GM10248 (cell line): ENCODE measurements around the gene KCTD2.
"Not testable (repeated sequence)": the region's sequence is repeated elsewhere in the genome, so short reads cannot be mapped to it uniquely, and the experiment has no call there.

Experiments
- CTCF ChIA-PET: fragments of 300-600 bp; sonication (Branson Sonifier 250); formaldehyde crosslinking; extraction: SDS; loops from one replicate; lab custom pipeline; 2021; ENCODE audit warnings: antibody characterized with exemption; lab: Yijun Ruan, JAX
- POLR2A ChIA-PET: fragments of 350-650 bp; sonication (Branson Sonifier 250); formaldehyde crosslinking; extraction: SDS; loops from one replicate; lab custom pipeline; 2020; ENCODE audit warnings: antibody characterized with exemption; lab: Yijun Ruan, JAX
- DNase-seq: peaks from one replicate; pipeline ENCODE4 v3.0.0; 2012; ENCODE audit errors: extremely low spot score
- CTCF ChIP-seq: IDR thresholded peaks from 2 replicates; pipeline ENCODE4 v1.5.1; 2012; ENCODE audit warnings: mild to moderate bottlenecking, low read depth; ENCODE audit errors: extremely low read depth, missing control alignments, control extremely low read depth

Gene KCTD2

DNA sequence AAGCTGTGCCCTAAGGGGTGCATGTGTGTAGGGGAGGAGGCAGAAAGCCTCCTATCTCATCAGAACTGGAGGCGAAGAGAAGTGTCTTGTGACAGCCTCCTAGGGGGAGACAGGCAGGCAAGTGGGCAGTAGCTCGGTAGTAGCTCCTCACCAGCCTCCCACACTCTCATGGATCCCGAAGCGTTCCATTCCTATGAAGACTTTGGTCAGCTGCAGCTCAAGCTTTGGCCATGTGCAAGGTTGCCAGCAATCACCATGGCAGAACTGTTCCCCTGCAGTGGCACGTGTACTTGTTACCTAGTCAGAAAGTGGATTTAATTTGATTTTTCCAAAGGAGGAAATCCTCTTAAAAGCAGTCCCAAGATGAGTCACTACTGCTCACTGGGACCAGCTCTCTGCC, 27.9 kb upstream of the KCTD2 start:
- TF ChIP-seq CTCF: no peak
- POLR2A ChIA-PET: interaction anchor here (0.7 to 1.2 kb wide), 2 partner anchors 13 to 146 kb away, joined by 3 to 5 read pairs; no protein-coding TSS in a partner anchor
- CTCF ChIA-PET: interaction anchor here (1.1 to 2.2 kb wide), 4 partner anchors 12 to 95 kb away, joined by 3 to 7 read pairs (median 5); no protein-coding TSS in a partner anchor

DNA sequence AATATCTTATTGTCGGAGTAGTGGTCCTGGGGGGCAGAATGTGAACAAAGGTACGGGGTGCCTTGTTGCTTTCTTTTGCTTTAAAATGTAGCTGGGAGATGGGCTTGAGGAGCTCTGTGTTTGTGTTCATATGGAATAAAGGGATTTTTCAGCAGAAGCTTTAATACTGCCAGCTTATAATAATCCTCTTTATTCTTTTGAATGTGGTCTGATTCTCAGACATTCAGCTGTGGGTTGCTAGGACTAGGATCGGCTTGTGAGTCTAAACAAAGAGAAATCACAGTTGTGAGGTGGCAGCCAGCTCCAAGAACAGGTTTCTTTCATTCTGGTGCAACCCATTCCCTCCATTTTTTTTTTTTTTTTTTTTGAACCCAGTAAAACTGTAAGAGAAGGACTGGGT, 27.3 kb upstream of the KCTD2 start:
- no peak for DNase-seq
- ChIA-PET CTCF (interaction anchor here (1.1 to 2.2 kb wide), 4 partner anchors 12 to 94 kb away, joined by 3 to 7 read pairs (median 5); no protein-coding TSS in a partner anchor), POLR2A (interaction anchor here (0.7 to 1.2 kb wide), 2 partner anchors 12 to 146 kb away, joined by 3 to 5 read pairs; no protein-coding TSS in a partner anchor)
- TF ChIP-seq CTCF: no peak

More for the DNA sequence above, 27.9 kb upstream of the KCTD2 start:
- no peak for DNase-seq

DNA sequence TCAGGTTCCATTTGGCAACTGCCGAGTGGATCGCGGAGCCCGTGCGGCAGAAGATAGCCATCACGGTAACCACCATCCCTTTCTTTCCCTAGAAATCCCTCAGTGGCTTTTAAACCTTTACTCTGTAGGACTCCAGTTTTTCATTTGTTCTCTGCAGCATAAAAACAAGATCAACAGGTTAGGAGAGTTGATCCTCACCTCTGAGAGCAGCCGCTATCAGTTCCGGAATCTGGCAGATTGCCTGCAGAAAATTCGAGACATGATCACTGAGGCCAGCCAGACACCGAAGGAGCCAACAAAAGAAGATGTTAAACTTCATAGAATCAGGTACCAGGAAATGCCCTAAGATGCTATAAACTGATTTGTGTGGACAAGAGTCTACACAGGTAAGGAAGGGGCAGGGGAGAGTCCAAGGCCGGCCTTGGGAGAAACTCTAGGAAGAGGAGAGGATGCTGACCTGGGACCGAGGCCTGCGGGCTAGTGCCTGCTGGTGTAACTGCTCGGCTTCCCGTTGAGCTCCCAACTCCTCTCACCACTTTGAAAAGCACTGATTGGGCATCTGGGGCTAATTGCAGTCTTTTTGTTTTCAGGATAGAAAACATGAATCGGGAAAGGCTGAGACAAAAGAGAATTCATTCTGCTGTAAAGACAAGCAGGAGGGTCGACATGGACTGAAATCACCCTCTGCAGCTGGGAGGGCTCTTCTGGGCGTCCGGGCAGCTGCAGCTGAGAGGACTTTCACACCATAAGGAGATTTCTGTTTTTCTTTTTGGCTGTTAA, 26.5 kb upstream of the KCTD2 start:
- no peak for DNase-seq
- POLR2A ChIA-PET: no interaction called here

GRCh38 chr17:75024686-75025397, 22.2 kb upstream of the KCTD2 start:
- CTCF ChIA-PET: interaction anchor here (0.8 to 2.9 kb wide), 5 partner anchors 13 to 177 kb away, joined by 3 to 18 read pairs (median 4); partner anchors contain the start of genes MRPL58 and NT5C
- no peak for TF ChIP-seq CTCF
- DNase-seq: no peak
- POLR2A ChIA-PET: no interaction called here

More for the DNA sequence above, 26.5 kb upstream of the KCTD2 start:
- no peak for TF ChIP-seq CTCF
- CTCF ChIA-PET: interaction anchor here (1.5 to 2.0 kb wide), 2 partner anchors 11 to 14 kb away, joined by 5 to 7 read pairs; no protein-coding TSS in a partner anchor

DNA sequence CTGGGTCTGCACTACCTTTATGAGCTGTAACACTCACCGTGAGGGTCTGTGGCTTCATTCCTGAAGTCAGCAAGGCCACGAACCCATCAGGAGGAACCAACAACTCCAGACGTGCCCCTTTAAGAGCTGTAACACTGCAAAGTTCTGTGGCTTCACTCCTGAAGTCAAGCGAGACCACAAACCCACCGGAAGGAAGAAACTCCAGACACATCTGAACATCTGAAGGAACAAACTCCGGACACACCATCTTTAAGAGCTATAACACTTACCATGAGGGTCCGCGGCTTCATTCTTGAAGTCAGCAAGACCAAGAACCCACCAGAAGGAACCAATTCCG, 21.7 kb upstream of the KCTD2 start:
- DNase-seq, POLR2A ChIA-PET: not testable (repeated sequence)
- CTCF ChIA-PET: interaction anchor here (0.8 to 2.9 kb wide), 4 partner anchors 13 to 176 kb away, joined by 3 to 18 read pairs (median 6); partner anchors contain the start of gene MRPL58

GRCh38 chr17:75026650-75027049, 20.4 kb upstream of the KCTD2 start:
- DNase-seq, CTCF ChIA-PET, POLR2A ChIA-PET: not testable (repeated sequence)

DNA sequence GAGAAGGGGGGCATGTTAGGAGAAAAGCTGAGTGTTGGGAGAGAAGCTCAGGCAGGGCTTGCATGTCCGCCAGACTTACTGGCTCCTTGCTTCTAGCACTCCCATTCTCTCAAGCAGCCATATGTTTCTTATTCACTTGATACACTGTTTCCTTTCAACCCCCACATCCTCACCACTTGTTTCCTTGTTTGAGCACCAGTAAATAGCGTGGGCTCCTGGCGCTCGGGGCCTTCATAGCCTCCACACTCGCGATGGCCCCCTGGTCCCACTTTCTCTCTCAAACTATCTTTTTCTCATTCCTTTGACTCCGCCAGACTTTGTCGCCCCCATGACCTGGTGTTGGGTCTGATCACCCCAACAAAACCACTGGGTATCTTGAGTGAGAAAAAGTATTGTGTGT, 16.9 kb upstream of the KCTD2 start:
- ChIA-PET POLR2A (interaction anchor here (2.1 kb wide), 1 partner anchor 18 kb away, joined by 5 read pairs; the partner anchor contains the start of gene MRPL58), CTCF (interaction anchor here (1.1 to 3.2 kb wide), 2 partner anchors 13 to 18 kb away, joined by 3 to 14 read pairs; partner anchors contain the start of gene MRPL58)
- no peak for DNase-seq
- TF ChIP-seq CTCF: no peak
